Measurements from ENCODE around the gene NAV2.

Gene NAV2

DNA sequence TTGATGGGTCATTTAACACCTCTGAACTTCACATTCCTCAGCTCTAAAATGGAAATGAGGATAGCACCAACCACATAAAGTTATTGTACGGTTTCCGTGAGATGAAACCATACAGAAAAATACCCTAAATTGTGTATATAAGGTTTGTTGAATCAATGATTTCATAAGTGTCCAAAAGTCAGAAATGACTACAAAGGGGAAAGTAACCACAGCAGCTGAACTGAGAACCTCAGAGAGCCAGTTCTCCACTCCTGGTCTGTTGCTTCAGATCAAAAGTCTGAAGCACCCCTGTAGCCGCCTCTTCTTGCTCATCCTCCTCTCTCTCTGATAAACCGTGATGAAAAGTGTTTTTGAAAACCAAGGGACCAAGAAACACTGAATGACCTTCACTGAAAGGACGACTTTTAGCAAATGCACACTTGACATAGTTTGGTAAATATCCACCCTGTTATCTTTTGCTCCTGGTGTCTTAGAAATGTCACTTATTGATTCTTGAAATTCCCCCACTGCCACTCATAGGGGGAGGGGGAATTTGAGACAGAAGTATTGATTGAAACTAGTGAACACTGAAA is 194.5 kb downstream of the NAV2 start:
- no peak for DNase-seq (ENCODE audit: low read depth)
- no peak overlapping the region for H3K4me3 ChIP-seq (ENCODE audit: control insufficient read depth, low read depth, low read length)
- TF ChIP-seq CTCF (conservative IDR thresholded peaks at IDR 0.05; ENCODE audit: control insufficient read depth, insufficient read depth, low read depth, low read length) = no peak

DNA sequence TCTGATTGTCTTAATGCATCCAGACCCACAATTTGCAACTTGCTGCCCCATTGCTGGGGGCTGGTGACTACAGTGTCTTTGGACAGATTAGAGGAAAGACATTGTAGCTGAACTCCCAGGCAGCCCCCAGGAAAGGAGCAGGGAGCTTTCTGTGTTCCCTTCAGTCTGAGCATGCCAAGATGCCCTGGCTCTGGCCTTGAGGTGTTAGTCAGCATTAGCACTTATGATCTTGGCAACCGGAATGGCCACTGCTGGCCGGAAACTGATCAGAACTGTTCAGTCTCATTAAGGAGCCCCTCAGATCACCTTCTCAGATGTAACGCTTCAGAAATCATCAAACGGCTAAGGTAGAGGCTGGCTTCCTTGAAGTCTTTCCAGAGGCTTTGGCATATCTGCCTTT is 195.2 kb downstream of the NAV2 start:
- H3K4me3 ChIP-seq (ENCODE audit: control insufficient read depth, low read depth, low read length) = no peak overlapping the region
- no peak for TF ChIP-seq CTCF (conservative IDR thresholded peaks at IDR 0.05; ENCODE audit: control insufficient read depth, insufficient read depth, low read depth, low read length)
- no peak for DNase-seq (ENCODE audit: low read depth)

- no peak for TF ChIP-seq CTCF (conservative IDR thresholded peaks at IDR 0.05; ENCODE audit: control insufficient read depth, insufficient read depth, low read depth, low read length)
- no peak overlapping the region for H3K4me3 ChIP-seq (ENCODE audit: control insufficient read depth, low read depth, low read length)
- DNase-seq (ENCODE audit: low read depth) = no peak
Measured at GRCh38 chr11:19910931-19911330, 198.3 kb downstream of the NAV2 start.

DNA sequence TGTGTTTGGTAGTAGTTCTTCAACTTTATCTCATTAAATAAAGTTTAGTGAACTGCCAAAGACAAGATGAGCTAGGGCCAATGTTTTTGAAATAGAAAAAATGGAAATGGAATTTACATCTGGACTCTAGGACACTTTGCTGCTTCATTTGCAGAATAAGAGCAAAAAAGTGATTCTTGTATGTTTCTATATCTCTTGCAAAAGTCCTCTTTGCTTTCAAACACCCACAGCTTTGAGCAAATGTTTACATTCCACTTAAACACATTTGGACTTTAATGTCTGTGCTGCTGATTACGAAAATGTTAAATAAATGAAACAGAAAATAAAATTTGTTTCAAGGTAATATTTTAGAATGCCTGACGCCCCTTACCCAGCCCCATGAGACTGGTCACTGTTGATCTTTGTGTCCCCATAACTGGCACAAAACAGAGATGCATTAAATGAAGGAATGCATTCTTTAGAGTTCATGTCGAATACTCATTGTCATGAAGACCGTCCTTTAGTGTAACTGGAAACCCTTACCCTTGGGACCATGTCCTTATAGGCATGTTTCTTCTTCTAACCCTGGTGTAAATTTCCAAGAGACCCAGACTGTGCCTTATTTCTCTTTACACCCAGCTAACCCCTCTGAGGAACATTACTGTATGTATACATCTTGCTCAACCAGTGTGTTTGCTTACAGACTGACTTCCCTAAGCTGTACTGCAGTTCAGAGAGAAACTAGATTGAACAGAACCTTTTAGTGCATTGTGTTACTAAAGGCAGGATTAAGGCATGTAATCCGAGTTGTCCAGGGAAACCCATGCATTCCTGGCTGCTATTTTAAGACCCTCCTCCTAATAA is 199.7 kb downstream of the NAV2 start:
- no peak for DNase-seq (ENCODE audit: low read depth)
- no peak for TF ChIP-seq CTCF (conservative IDR thresholded peaks at IDR 0.05; ENCODE audit: control insufficient read depth, insufficient read depth, low read depth, low read length)
- H3K4me3 ChIP-seq (ENCODE audit: control insufficient read depth, low read depth, low read length) = no peak overlapping the region

DNA sequence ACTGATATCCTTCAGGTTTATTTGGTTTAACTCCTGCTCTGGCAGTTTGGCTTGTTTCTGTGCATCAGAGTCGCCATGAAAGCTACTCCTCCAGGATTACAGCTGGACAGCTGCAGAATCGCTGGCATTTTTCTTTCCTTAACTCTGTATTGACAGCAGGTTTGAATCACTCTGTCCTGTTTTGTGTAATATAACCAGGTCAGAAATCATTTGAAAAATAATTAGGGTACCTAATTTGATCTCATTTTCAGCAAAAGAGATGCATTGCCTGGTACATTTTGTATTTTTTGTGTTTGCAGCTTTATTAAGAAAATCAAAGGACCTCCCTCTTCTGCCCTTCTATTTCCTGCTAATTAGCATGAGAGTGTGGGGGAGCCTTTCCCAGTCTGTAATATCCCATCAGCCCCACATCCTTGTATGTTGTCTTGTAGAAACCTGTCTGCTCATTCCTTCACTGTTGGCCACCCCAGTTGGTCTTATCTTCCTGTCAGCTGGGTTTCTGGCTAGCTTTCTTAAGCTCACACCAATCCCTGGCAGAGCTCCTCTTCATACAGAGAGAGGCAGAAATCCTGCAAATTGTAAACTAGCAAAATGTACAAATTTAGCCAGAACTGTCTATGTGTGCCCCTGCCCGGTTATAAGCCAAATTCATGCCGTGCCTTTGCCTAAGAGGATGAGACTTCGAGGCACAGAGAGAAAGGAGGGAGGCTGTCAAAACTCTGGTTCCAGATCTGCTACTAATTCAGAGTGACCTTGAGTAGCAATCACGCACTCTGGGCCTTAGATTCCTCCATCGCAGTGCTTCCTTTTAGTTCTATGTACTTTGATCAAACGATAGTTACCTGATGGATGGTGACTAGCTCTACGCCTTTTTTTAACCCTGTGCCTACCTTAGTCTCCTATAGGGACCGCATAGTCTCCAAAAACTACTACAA is 200.6 kb downstream of the NAV2 start:
- no peak for DNase-seq (ENCODE audit: low read depth)
- no peak overlapping the region for H3K4me3 ChIP-seq (ENCODE audit: control insufficient read depth, low read depth, low read length)
- no peak for TF ChIP-seq CTCF (conservative IDR thresholded peaks at IDR 0.05; ENCODE audit: control insufficient read depth, insufficient read depth, low read depth, low read length)

- no peak overlapping the region for H3K4me3 ChIP-seq (ENCODE audit: control insufficient read depth, low read depth, low read length)
- no peak for TF ChIP-seq CTCF (conservative IDR thresholded peaks at IDR 0.05; ENCODE audit: control insufficient read depth, insufficient read depth, low read depth, low read length)
- no peak for DNase-seq (ENCODE audit: low read depth)
Measured at GRCh38 chr11:19913893-19914249, 201.2 kb downstream of the NAV2 start.
